ENCODE measurements around the gene TNIP3.
"Not testable (repeated sequence)": the region's sequence is repeated elsewhere in the genome, so short reads cannot be mapped to it uniquely, and the experiment has no call there.

Gene TNIP3, protein sequence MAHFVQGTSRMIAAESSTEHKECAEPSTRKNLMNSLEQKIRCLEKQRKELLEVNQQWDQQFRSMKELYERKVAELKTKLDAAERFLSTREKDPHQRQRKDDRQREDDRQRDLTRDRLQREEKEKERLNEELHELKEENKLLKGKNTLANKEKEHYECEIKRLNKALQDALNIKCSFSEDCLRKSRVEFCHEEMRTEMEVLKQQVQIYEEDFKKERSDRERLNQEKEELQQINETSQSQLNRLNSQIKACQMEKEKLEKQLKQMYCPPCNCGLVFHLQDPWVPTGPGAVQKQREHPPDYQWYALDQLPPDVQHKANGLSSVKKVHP

DNA sequence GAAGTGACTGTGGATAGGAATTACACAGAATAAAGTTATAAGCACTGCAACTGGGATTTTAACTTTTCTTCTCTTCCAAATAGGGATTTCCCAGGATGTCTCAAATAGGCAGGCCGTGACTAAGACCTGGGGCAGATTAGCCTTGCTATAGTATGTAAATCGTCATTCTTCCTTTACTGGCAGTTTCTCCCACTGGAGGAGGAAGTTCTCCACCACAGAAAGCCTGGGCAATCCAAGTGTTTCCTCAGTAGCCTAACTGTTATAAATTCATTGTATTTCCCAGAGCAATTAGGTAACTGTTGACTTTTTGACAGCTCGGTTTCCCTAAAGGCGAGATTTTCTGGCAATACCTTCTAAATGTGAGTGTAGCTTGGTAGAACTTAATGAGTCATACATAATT is at the start of gene TNIP3:
TNIP3 (minus strand) TSS at position 31 of the 400 bp plus-strand sequence. CDS start 196 bp downstream, outside the sequence.
- DNase-seq (ENCODE audit: low read depth), result no peak

DNA sequence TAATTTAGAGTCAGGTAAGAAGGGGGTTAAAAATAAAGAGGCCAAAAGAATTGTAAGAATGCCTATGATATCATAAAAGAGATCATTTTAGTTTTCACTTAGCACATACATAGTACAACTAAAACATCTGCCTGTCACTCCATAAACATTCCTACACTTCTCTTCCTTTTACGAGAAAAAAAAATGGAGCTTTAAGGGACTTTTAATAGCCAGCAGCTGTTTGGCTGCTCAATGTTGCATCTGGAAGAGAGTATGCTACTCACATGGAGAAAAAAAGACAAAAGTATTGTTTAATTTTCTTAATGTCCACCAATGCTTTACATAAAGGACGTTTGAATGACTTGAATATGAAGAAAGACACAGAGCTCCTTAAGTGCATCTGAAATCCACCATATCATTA is 48.7 kb upstream of the TNIP3 start:
- DNase-seq (ENCODE audit: low read depth), result no peak

DNA sequence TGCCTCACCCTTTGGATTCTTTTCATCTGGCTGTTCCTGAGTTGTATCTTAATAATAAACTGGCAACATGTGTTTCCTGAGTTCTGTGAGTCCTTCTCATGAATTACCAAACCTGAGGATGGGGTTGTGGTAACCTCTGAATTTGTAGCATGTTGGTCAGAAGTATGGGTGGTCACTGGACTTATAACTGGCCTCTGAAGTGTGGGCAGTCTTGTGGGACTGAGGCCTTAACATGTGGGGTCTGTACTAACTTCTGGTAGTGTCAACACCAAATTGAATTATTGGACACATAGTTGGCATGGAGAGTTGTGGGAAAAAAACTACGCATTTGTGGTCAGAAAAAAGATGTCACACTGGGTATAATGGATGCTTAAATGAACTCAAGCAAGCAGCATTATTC is 45.0 kb upstream of the TNIP3 start:
- no peak for DNase-seq (ENCODE audit: low read depth)

DNA sequence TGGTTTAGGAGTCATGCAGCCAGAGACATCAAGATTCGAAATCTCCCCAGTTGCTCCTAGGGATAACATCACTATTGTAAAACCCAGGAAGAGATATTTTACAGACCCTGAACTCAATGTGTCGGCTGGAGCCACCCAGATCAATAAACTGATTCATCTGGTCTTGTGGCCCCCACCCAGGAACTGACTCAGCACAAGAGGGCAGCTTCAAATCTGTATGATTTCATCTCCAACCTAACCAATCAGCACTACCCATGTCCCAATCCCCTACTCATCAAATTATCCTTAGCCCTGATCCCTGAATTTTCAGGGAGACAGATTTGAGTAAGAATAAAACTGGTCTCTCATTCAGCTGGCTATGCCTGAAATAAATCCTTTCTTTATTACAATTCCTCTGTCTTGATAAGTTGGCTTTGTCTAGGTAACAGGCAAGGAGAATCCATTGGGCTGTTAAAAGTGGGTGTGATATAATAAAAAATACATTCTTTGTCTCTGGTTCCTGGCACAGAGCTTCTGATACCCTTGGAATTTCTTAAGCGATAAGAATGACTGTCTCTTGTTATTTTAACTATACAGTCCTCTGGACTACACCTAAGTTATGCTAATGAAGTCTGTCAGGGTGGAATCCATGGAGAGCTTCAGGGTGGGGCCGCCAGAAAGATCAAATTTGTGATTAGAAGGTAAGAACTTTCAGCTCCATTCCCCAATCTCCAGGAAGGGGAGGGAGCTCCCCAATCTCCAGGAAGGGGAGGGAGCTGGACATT is 44.3 kb upstream of the TNIP3 start:
- no peak for DNase-seq (ENCODE audit: low read depth)

DNA sequence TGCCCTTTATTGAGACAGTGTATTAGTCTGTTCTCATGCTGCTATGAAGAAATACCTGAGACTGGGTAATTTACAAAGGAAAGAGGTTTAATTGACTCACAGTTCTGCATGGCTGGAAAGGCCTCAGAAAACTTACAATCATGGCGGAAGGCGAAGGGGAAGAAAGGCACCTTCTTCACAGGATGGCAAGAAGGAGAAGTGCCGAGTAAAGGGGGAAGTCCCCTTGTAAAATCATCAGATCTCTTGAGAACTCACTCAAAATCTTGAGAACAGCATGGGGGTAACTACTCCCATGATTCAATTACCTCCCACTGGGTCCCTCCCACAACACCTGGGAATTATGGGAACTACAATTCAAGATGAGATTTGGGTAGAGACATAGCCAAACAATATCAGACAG is 41.7 kb upstream of the TNIP3 start:
- DNase-seq (ENCODE audit: low read depth), result not testable (repeated sequence)

DNA sequence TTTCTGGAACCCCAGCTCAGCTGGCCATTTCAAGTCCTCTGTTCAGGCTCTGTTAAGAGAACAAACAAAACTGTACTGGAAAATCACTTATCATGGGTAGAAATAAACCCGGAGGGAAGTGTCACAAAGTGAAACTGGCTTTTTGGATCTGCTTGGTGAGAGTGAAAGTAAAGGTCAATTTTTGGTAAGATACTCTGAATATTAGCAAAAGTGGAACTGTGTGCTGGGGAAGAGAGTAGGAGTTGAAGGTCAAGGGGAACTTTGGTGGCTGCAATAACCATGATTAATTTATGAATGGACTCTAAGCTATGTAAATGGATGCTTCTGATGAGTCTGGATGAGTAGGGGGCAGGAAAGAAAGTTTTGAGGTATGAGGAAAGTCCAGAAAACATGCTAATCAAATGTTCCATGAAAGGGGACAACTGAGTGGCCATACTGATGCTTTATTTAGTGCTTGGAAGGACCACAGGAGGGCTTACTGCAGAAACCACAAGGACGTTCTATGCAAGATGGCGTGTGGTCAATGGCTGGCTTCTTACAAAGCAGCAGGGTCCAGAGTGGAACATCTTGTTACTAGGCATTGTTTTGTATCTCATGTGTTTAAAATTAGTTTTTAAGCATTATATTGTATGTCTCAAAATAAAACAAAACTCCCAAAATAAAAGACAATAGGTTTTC is 36.8 kb upstream of the TNIP3 start:
- no peak for DNase-seq (ENCODE audit: low read depth)

DNA sequence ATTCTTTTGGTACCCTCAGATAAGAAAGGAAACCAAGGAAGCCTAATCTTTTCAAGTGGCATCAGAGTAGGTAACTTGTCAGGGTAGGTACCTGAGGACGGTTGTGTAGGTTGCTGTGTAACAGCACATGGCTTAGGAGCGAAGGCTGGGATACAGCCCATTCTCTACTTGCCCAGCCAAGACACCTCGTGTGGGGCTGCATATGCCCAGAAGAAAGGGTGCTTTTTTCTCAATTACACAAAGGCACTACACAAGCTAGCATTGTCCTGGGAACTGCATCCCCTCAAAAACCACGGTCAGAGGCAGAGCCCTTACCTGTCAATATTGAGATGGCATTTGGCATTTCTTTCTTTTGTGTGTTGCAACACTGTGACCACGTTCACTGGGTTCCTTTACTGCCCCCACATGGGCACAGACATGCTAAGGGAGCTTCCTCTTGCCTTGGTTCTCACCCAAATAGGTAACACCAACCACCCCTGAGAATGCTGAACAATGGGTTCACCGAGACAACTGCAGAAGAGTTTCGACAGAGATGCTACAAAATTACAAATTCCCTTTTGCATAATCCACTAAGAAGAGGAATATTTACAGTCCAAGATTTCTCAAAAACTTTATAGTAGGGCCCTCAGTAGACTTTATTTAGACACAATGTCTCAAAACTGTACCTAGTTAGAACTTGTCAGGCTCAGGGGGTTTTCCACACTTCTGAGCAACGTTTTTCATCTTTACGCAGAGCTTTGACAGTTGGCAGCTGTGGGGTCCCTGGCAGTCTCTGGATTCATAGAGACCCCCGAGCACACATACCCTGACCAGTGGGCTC is 35.8 kb upstream of the TNIP3 start:
- no peak for DNase-seq (ENCODE audit: low read depth)

DNA sequence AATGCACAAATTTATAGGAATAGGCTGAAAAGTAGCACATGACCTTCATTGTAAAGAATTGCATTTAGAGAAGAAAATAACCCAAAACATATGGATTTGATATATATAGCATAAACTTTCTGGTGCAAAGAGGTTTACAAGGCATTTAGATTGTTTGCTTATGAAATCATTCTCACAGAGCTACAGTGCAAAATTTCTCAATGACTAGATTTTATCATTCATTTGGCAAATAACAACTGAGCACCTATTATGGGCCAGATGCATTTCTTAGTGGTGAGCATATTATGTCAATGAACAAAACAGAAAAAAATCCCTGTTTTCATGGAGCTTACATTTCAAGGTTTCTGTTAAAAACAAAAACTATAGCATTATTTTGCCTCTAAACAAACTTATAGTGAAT is 34.1 kb upstream of the TNIP3 start:
- DNase-seq (ENCODE audit: low read depth), result no peak

DNA sequence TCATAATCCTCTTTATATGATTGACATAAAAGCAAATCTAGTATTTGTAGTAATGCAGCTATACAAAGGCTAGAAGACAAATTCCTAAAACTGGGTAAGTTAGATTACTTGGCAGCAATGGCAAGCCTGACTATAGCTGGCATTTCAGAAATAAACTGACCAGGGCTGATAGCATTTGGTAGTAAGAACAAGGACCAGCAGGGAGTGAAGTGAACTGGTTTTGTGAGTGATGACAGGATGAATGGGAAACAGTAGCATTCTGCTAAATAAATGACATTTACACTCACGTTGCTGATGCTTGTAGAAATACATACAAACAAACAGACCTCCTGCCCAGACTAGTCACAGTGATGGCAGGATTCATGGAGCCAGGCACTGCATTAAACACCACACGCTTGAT is 31.5 kb upstream of the TNIP3 start:
- no peak for DNase-seq (ENCODE audit: low read depth)

DNA sequence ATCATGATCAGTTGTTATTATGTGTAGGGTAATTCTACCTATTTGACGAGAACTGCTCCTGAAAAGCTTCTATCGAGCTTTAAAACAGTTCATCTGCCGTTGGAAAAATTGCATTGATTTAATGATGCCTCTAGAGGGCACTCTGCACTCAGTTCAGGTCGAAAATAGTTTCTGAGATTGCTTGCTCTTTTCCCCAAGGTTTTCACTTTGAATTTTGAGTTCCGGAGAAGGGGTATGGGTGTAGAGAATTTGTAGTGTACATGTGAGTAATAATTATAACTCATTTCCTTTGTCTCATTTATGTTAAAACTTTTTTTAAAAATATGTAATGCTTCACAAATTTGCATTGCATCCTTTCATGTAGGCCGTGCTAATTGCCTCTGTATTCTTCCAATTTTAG is 28.4 kb upstream of the TNIP3 start:
- no peak for DNase-seq (ENCODE audit: low read depth)

DNA sequence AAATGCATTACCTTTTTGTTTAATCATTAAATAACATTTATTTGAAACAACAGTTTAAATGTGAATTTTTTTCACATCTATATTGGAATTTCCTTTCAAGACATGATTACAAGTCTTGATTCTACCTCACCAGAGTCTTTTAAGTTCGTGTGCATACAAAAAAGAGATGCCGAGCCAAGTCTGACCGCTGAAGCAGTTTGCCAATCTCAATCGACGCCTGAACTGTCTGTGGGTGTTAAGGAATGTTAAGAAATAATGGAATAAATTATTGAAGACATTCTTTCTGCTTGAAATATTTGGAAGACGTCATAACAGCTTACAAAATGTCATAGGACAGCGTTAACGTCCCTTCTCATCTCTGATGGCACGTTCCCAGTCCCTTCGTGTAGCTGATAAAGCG is 27.9 kb upstream of the TNIP3 start:
- DNase-seq (ENCODE audit: low read depth), result no peak

DNA sequence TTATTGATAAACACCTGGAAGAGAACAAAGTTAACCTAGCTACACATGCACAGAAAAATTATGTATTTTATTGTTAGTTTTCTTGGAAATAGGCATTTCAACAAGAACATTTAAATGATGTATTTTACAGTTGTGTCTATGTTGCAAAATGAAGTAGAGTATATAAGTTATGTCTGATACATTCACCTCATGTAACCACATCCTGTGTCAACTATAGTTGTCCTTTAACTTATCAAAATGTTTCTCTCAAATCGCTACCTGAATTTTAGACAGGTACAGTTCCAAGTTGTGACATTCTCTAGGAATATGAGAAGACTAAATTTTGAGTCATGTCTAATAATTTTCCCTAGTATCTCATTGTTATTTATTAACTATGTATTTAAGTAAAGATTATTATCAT is 27.2 kb upstream of the TNIP3 start:
- DNase-seq (ENCODE audit: low read depth), result no peak

DNA sequence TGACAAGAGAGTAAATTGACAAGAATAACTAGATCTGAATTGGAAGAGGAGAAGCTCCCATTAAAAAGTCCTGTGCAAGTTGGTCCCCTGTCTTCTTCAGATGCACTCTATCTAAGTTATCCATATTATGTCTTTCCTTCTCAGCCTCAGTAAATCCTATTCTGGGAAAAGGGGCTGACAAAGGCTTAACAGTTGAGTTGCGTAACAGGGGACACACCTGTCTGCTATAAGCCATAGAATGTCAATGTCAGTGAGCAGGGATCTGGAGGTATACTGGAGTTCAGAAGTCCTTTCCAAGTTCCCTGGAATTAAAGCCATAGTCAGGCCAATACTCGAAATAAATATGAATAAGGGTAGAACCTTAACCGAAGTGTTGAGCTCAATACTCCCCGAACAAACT is 26.3 kb upstream of the TNIP3 start:
- DNase-seq (ENCODE audit: low read depth), result no peak

DNA sequence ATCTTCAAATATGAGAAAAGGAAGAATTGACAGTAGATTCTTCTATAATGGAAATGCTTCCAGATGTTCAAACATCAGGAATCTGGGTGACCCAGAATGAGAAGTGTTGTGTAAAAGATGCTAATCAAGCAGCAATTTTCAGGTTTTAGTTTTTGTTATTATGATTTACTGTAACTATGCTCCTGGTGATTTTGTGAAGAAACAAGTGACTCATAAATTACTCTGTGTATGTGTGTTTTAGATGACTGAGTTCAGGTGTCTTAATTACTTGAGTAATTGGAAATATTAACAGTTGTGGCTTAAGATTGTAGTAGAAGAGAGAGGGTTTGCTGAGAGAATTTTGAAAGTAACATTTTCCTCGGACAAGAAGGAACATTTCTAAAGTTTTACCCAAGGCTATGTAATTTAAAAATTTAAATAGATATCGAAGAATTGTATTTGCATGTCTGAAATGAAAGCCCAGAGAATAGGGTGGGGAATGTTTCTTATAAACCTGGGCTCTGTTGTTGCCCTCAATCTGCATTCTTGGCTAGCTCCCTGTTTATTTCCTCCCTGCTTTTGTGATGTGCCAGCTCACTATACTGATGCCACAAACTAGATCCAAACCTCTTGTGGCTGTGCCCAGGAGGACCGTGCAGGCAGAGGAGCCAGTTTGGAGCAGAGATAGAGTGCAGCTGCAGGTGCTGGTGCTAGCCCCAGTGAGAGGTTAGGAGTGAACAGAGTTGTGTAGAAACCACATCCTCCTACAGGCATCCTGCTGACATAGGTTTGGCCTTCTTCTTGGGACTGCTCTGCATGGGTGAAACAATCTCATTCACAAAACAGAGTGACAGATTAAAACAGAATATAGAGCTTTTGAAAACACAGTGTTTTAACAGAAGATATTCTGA is 25.4 kb upstream of the TNIP3 start:
- DNase-seq (ENCODE audit: low read depth), result peak; percentile 2

DNA sequence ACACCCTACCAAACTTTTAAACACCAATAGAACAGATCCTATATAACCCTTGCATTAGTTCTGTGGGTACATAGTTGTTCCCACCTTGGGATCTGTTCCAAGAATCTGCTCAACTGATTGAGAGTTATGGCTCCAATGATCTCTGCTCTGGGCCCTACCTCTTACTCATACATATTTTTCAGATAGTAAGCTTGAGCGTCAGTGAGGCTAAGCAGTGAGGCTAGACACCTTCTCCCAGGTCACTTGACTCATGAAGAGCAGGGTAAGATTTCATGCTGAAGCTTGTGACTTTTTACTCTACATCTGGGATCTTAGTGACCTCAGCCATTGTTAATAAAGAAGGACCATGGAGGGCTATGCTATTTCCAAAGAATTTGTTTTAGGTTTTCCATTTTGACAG is 23.1 kb upstream of the TNIP3 start:
- no peak for DNase-seq (ENCODE audit: low read depth)

DNA sequence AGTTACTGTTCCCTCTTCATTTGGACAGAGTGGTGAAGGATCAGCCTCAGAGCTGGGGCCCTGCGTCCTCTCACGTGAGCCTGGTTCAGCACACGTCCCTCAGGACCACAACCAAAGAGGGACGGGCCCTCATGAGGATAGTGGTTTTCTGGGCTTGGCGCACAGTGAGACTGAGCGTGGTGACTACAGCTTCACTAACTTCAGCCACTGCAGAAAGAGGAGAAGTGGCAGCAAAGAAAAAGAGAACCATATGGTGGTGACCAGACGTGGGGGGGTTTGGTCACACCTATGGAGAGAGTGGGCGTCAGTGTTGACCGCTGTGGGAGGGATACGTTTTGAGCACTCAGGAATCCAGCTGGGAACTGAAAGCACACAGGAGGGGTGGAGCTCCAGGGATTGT is 21.8 kb upstream of the TNIP3 start:
- DNase-seq (ENCODE audit: low read depth), result no peak

DNA sequence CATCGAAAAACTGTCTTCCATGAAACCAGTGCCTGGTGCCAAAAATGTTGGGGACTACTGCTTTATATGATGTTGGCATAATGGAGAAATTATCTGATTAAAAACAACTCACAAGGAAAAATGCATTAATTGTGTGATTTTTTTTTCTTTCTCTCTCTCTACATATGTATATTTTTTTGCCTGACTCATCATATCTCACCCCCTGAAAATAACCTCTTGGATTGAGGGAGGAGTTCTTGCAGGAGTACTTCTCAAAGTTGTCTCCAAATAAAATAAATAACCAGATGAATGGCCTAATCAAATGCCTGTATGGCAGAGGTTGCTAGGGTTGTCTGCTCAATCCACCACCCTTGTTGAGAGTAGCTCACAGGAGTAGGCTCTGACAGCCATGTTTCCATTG is 19.9 kb upstream of the TNIP3 start:
- no peak for DNase-seq (ENCODE audit: low read depth)

DNA sequence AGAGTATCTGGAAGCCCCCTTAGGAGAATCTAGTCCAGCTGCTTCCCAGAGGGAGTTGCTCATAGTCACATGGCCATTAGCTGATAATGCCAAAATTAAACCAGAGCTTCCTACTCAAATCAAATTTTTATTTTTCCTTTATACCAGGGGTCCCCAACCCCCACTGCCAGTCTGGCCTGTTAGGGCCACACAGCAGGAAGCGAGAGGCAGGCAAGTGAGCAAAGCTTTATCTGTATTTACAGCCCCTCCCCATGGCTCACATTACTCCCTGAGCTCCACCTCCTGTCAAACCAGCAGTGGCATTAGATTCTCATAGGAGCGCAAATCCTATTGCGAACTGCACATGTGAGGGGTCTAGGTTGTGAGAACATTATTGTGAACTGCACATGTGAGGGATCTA is 19.2 kb upstream of the TNIP3 start:
- DNase-seq (ENCODE audit: low read depth), result no peak

DNA sequence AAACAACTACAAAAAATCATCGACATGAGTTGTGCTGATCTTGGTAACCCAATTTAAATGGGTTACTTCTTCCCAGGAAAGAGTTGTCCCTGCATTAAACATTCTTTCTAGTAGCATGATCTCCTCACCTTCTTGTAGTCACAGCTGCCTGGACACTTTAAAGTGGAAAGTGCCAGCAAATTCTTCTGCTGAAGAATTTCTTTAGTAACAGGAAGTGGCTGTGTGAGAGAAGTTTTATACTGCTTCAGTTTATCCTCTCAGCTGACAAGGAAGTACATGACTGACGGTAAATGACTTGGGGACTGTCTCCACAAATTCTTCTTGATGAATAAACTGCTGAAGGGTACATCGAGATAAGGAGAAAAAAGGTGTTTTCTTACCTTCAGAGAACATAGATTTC is 18.2 kb upstream of the TNIP3 start:
- no peak for DNase-seq (ENCODE audit: low read depth)

DNA sequence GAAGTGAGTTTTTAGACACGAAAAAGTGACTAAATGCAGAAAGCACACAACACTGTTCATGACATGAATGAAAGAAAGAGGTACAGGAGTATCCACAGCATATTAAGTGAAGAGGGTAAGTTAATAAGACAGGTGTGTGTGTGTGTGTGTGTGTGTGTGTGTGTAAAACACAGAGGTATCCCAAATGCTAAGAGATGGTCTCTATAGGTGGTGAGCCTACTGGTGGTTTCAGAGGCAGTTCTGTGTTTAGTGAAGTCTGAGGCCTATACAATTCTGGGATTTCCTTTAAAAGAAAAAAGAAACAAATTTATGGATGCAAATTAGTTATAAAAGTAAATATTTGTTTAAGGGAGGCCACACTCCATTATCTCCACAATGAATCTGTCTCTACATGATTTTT is 17.4 kb upstream of the TNIP3 start:
- DNase-seq (ENCODE audit: low read depth), result no peak

DNA sequence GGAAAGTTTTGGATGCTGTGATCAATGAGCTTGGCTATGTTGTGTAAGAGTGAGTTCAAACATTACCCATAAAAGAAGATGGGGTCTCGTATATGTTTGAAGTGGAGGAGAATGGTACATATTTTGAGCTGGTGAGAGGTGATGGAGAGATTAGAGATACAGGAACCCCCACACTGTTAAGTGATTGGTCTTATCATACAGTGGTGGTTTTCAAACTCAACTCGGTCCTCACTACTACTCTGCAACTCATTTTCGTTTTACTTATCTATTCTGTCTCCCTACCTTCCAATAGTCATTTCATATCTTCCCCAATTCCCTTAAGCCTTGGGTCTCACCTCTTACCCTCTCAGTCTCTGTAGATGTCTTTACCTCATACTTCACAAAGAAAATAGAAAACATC is 16.4 kb upstream of the TNIP3 start:
- no peak for DNase-seq (ENCODE audit: low read depth)

Data from T-helper 22 cell (primary cell).